ENCODE measurements around the gene CBR4.

DNA sequence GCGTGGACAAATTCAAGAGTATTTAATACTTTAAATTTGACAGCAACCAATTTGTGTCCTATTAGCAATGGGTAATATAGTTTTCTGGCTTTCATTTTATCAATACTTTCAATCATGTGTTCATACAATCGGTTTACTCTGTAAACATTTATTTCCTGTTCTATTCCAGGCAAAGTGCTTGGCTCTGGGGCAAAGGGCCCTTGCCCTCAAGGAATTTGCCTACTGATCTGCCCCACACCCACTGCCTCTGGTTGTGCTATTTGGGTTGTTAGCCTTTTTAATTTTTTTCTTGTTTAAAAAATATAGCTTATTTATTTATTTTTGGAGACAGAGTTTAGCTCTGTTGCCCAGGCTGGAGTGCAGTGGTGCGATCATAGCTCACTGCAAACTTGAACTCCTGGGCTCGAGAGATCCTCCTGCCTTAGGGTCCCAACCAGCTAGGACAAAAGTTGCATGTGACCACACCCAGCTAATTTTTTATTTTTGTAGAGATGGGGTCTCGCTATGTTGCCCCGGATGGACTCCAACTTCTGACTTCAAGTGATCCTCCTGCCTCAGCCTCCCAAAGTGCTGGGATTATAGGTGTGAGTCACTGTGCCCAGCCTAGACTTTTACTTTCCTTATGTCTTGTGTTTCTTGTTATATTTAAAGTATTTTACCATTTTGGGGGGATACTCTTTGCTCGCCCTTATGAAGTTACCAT is 30.7 kb upstream of the CBR4 start:
- TF ChIP-seq POLR2AphosphoS5 (IDR thresholded peaks at IDR 0.05; ENCODE audit: low read depth, low read length): no peak
- TF ChIP-seq, protein P1, sequence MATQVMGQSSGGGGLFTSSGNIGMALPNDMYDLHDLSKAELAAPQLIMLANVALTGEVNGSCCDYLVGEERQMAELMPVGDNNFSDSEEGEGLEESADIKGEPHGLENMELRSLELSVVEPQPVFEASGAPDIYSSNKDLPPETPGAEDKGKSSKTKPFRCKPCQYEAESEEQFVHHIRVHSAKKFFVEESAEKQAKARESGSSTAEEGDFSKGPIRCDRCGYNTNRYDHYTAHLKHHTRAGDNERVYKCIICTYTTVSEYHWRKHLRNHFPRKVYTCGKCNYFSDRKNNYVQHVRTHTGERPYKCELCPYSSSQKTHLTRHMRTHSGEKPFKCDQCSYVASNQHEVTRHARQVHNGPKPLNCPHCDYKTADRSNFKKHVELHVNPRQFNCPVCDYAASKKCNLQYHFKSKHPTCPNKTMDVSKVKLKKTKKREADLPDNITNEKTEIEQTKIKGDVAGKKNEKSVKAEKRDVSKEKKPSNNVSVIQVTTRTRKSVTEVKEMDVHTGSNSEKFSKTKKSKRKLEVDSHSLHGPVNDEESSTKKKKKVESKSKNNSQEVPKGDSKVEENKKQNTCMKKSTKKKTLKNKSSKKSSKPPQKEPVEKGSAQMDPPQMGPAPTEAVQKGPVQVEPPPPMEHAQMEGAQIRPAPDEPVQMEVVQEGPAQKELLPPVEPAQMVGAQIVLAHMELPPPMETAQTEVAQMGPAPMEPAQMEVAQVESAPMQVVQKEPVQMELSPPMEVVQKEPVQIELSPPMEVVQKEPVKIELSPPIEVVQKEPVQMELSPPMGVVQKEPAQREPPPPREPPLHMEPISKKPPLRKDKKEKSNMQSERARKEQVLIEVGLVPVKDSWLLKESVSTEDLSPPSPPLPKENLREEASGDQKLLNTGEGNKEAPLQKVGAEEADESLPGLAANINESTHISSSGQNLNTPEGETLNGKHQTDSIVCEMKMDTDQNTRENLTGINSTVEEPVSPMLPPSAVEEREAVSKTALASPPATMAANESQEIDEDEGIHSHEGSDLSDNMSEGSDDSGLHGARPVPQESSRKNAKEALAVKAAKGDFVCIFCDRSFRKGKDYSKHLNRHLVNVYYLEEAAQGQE (IDR thresholded peaks at IDR 0.05; ENCODE audit: insufficient read depth in 1 of 2, low read depth in 2 of 2, low read length in 2 of 2): no peak
- no peak for TF ChIP-seq TAF1 (IDR thresholded peaks at IDR 0.05; ENCODE audit: borderline replicate concordance, insufficient read depth, low read length)
